NCI-H1105 treated with DMSO at 0.1 percent for 48 hours (cell line): ENCODE data around the gene COMMD7.

ENCODE experiments used
- DNase-seq: peaks from one replicate; lab custom pipeline; 2025; lab: John Stamatoyannopoulos, UW

Gene COMMD7

GRCh38 chr20:32743237-32744112 is at the start of gene COMMD7:
Gene COMMD7, minus strand, starts transcription at chr20:32743467. Its CDS starts 76 bp downstream, at chr20:32743391.
- DNase-seq: peak; percentile 59

GRCh38 chr20:32792731-32793458 is 49.6 kb upstream of the COMMD7 start:
- DNase-seq: no peak

GRCh38 chr20:32792316-32792715 is 49.0 kb upstream of the COMMD7 start:
- no peak for DNase-seq

DNA sequence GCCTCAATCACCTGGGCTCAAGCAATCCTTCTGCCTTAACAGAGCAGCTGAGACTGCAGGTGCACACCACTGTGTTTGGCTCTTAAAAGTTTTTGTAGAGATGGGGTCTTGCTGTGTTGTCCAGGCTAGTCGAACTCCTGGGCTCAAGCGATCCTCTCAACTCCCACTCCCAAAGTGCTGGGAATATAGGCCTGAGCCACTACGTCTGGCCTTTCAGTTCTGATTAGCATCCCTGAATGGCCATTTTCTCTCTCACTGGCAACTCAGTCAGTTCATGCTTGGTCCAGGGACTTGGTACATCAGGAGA is 47.4 kb upstream of the COMMD7 start:
- no peak for DNase-seq

DNA sequence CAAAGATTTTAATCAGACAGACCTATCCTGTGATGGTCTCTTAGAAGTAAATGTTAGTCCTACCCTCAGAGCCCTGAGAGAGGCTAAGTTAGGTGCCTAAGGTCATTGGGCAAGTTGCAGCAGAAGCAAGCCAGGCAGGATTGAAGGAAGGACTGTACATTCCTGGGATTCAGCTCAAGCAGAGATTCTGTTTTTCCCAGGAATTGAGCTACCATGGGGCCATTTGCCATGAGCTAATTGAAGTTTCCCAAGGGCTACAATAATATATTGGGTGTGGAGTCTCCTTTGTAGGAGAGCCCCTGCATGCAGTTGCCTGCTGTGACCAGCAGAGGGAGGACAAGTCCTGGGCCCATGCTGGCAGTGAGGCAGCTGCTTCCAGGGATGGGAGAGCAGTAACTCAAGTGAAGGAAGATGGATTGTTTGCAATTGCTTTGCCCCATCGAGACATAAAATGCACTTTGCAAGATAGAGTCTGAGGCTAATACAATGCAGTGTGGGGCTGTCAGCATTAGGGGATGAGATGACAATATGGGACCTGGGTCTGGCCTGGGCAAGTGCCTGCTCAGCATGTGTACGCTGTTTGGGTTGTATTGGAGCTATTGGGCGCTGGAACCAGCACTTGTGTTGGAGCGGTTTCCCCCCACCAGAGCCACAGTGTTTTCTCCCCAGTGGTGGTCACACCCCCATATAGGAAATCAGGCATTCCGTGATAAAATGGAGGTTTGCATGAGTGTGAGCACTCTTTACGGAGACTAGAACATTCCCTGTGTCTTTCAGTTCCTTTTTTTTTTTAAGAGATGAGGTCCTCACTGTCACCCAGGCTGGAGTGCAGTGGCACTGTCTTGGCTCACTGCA is 46.9 kb upstream of the COMMD7 start:
- DNase-seq: peak; percentile 67

DNA sequence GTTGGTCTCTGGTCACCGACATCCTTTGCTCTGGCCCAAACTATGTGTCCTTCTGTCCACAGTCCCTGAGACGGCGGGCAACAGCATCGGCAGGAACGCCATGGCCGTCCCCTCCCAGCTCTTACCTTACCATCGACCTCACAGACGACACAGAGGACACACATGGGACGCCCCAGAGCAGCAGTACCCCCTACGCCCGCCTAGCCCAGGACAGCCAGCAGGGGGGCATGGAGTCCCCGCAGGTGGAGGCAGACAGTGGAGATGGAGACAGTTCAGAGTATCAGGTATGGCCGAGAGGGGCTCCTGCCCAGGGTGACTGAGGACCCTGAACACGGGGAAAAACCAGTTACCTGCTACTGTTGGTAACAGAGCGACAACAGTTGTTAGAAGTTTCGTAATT is 43.9 kb upstream of the COMMD7 start:
- no peak for DNase-seq

DNA sequence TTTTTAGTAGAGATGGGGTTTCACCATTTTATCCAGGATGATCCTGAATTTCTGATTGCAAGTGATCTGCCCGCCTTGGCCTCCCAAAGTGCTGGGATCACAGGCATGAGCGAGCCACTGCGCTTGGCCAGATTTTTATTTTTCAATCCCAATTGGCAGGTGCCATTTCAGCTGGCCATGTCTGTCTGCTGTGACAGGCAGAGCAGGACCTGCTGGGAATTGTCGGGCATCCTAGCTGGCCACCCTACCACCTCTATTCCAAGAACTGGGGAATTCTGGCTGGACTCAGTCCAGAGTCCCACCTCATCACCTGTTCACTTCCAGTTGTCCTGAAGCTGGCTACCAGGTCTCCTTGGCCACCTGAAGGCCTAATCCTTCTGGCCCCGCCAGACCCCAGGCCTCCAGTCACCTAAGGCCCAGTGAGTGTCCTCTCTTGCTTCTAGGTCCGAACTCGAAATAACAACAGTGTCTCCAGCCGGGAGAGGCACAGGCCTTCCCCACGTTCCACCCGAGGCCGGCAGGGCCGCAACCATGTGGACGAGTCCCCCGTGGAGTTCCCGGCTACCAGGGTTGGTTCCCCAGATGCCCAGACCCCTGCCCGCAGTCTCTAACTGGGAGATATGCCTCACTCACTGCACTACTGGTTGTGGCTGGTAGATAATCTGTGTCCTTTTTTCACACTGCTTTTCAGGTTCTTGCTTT is 42.9 kb upstream of the COMMD7 start:
- DNase-seq: no peak

- DNase-seq: no peak
Observed at GRCh38 chr20:32784369-32785080, 41.3 kb upstream of the COMMD7 start.

DNA sequence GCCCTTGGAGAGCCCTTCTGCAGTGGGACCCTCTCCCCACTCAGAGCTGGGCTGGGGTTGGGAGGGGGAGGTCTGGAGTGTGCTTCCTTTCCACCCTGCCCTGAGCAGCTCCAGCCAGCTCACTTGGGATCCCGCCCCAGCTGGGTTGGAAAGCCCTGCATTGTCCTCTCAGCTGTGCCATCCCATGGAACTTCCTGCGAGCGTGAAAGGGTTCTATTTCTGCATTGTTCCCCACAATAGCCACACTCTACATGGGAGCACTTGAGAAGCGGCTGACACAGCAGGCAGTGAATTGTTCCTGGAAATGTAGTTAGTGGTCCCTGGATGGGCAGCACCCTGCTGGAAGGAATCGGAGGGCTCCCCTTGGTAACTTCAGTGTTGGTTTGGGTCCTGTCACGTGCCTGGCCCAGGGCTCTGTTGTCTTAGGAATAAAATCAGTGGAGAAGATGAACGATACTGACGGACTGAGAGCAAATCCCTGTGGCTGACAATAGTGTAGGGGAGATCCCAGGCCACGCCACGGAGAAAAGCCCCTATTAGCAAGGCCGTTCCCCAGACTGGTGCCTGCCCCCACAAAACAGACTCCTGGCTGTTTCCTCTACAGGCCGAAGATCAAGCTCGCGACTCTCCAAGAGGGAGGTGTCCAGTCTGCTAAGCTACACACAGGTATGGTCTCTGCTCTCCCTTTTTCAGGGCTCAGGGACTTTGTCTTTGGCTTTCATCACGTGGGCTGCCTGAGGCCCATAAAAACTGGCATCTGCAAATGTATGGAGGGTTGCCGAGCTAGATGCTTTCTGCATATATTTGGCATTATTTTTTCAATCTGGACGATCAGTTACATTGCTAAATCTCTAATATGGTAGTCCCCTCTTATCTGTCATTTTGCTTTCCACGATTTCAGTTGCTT is 37.7 kb upstream of the COMMD7 start:
- no peak for DNase-seq

DNA sequence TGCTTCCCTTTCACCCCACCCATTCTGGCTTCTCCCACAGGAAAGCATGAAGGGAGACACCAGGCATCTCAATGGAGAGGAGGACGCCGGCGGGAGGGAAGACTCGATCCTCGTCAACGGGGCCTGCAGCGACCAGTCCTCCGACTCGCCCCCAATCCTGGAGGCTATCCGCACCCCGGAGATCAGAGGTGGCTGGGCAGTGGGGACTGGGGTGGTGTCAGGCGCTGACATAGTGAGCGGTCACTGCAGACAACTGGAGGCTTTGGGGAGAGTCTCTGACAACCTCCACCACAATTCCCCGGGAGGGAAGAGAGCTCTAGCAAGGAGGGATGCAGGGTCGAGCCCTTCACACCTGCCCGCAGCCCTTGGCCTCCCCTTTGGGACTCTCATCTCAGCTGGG is 37.0 kb upstream of the COMMD7 start:
- DNase-seq: no peak

- no peak for DNase-seq
Observed at GRCh38 chr20:32779500-32780211, 36.4 kb upstream of the COMMD7 start.

GRCh38 chr20:32777177-32777956 is 34.1 kb upstream of the COMMD7 start:
- DNase-seq: no peak

DNA sequence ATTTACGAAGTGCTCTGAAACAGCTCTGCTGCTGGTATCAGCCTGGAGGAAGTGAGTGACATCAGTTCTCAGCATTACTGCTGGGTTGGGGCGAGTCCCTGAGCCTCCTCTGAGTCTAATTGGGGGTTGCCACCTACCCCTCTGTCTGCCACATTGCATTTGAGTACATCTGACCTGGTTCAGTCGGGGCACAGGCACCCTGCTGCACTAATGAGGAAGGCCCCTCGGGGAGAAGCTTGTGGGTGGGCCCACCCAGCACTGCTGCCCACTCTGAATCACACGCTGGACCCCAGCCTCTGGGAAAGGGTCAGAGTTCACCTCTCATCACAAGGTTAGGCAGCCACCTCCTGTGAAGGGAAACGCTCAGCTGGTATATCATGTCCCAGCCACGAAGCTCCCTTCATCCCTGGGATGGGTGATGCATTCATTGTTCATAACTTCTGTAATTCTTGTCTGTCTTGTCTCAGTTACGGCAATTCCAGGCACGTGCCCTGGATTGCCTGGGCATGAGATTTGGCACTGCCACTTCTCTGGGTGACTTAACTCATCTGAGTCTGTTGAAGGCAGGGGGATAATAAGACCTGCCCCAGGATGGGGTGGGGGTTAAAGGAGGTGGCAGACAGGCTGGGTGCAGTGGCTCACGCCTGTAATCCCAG is 32.2 kb upstream of the COMMD7 start:
- no peak for DNase-seq

- DNase-seq: no peak
Observed at GRCh38 chr20:32773855-32774254, 30.6 kb upstream of the COMMD7 start.

DNA sequence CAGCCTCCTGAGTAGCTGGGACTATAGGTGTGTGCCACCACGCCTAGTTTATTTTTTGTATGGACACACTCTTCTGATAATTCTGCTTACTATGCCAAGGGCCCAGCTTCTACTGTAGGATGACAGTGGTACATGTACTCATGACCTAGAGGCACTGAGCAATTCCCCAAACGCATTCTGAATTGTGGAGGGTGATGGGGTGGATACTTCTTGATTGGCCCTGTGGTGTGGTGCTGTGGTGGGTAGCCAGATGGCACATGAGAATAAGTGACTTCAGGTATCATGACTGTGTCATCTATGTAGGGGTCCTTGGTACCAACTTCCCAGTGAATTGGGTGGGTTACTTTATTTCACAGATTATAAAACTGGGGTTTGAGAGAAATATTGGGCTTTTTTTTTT is 30.0 kb upstream of the COMMD7 start:
- no peak for DNase-seq

DNA sequence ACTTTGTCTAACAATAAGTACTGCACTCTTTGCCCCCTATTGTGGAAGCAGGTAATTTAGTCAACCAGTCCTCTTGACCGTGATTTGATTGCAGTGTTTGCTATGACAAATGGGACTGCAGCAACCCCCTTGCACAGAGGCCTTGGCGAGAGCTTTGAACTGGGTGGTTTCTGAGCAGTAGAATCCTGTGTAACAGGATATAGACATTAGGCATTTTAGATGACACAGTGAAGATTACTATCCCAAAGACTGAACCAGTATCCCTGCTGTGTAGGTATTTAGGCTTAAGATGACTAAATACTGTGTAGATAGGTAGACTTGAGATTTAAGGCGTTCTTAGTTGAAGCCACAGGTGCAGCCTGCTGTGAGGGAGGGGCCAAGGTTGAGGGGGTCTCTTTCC is 28.8 kb upstream of the COMMD7 start:
- no peak for DNase-seq

GRCh38 chr20:32767418-32768198 is 24.3 kb upstream of the COMMD7 start:
- no peak for DNase-seq
